Breast epithelium (tissue), 4 donors: ENCODE data around the gene HCAR2. TPM values are rescaled to one million over a fixed set of nuclear protein-coding genes. Genes with fewer than 3 reads are reported as not detected.

Source experiments
- DNase-seq, 2 donors: peaks; one replicate each; pipeline ENCODE4 v3.0.0-alpha.2; 2019; ENCODE audit warnings: low spot score in 2 of 2
- H3K27ac ChIP-seq, 2 donors: fragments of 200-600 bp; sonication (generic) in 1 of 2; one replicate each; pipeline ENCODE4 v1.5.1; 2016 to 2019; ENCODE audit warnings: mild to moderate bottlenecking in 1 of 2
- H3K27me3 ChIP-seq, 2 donors: fragments of 200-600 bp; sonication (generic) in 1 of 2; one replicate each; pipeline versions ENCODE4 v1.5.1 to v1.6.0; 2017 to 2019; ENCODE audit warnings: control low read depth in 1 of 2, mild to moderate bottlenecking in 1 of 2
- H3K36me3 ChIP-seq: fragments of 200-600 bp; one replicate; pipeline ENCODE4 v1.5.1; 2019
- H3K4me1 ChIP-seq, 2 donors: fragments of 200-600 bp; sonication (generic); one replicate each; pipeline ENCODE4 v1.5.1; 2016 to 2019; ENCODE audit warnings: control low read depth in 1 of 2
- H3K4me3 ChIP-seq, 3 donors: fragments of 200-600 bp; sonication (generic); 1 replicate in 2 of 3; 2 replicates in 1 of 3; pipeline ENCODE4 v1.5.1; 2016 to 2019; ENCODE audit warnings: mild to moderate bottlenecking in 3 of 3, moderate library complexity in 2 of 3
- H3K9me3 ChIP-seq, 2 donors: fragments of 200-600 bp; sonication (generic) in 1 of 2; one replicate each; pipeline ENCODE4 v1.5.1; 2016 to 2019; ENCODE audit warnings: control low read depth in 1 of 2
- CTCF ChIP-seq, 3 donors: fragments of 450-650 bp; IDR thresholded peaks; one replicate each; pipeline ENCODE4 v1.5.1; 2016 to 2017; ENCODE audit warnings: antibody characterized with exemption in 3 of 3, mild to moderate bottlenecking in 3 of 3, moderate library complexity in 3 of 3
- POLR2A ChIP-seq: fragments of 450-650 bp; IDR thresholded peaks from one replicate; pipeline ENCODE4 v1.6.1; 2016; ENCODE audit warnings: antibody characterized with exemption, mild to moderate bottlenecking, moderate library complexity
- POLR2AphosphoS5 ChIP-seq, 3 donors: sonication (generic); formaldehyde crosslinking; IDR thresholded peaks; one replicate each; pipeline ENCODE4 v1.6.1; 2017; ENCODE audit warnings: antibody characterized with exemption in 3 of 3
- intact Hi-C: fragments of 100-400 bp; cut with DNase I; formaldehyde crosslinking; loops from one replicate; pipeline ENCODE4 v1.15.1; 2023; ENCODE audit warnings: low total_unique reads
- total RNA-seq, 3 donors: library from RNA; depleted of rRNA; stranded (reverse); fragments of >200 nt; gene quantifications; one replicate each; pipeline ENCODE4 v1.1.0, GENCODE V29; 2016

Gene HCAR2
- total RNA-seq, 3 donors from 2014 or later, result 5.7 to 10.8 (median 6.4) TPM

- H3K36me3 ChIP-seq, result no peaks in the 10 kb centered on the region
- DNase-seq, result peak; percentile 32 to 59
- H3K9me3 ChIP-seq, result no peaks in the 10 kb centered on the region
- intact Hi-C loops, result loop anchor here (10.0 kb wide), 1 partner anchor 86 kb away; no protein-coding TSS in a partner anchor
- no peaks in the 10 kb centered on the region for H3K4me1 ChIP-seq
- H3K27ac ChIP-seq, result peak within 1 kb of the TSS; percentile 86 to 90
- H3K4me3 ChIP-seq, result peak within 1 kb of the TSS; percentile 31 to 79 (median 60)
- TF ChIP-seq CTCF (IDR thresholded peaks at IDR 0.05), result peak in 2 of 3 donors; percentile 30 to 37
- TF ChIP-seq POLR2AphosphoS5 (IDR thresholded peaks at IDR 0.05), result no peak
- TF ChIP-seq POLR2A, result no peak
- H3K27me3 ChIP-seq, result no peaks in the 10 kb centered on the region
Observed at GRCh38 chr12:122730215-122731014, 27.3 kb upstream of the HCAR2 start, which contains the start of gene HCAR1. Gene HCAR1 (minus strand): TSS chr12:122730844. CDS start chr12:122730339, 505 bp downstream.

GRCh38 chr12:122729583-122730214 lies 26.5 kb upstream of the HCAR2 start:
- Histone ChIP-seq H3K4me1 (no peaks in the 10 kb centered on the region), H3K36me3 (no peaks in the 10 kb centered on the region), H3K4me3 (peak overlapping the region in 2 of 3 donors; percentile 60 to 79), H3K9me3 (no peaks in the 10 kb centered on the region), H3K27ac (peak overlapping the region; percentile 86 to 90), H3K27me3 (no peaks in the 10 kb centered on the region)
- intact Hi-C loops, result loop anchor here (10.0 kb wide), 1 partner anchor 85 kb away; no protein-coding TSS in a partner anchor
- TF ChIP-seq POLR2AphosphoS5 (IDR thresholded peaks at IDR 0.05) (no peak), POLR2A (no peak), CTCF (IDR thresholded peaks at IDR 0.05) (no peak)
- DNase-seq, result no peak

- H3K4me1 ChIP-seq, result no peaks in the 10 kb centered on the region
- no peaks in the 10 kb centered on the region for H3K9me3 ChIP-seq
- TF ChIP-seq POLR2AphosphoS5 (IDR thresholded peaks at IDR 0.05) (no peak), CTCF (IDR thresholded peaks at IDR 0.05) (no peak), POLR2A (no peak)
- DNase-seq, result peak in 1 of 2 donors; percentile 40
- H3K36me3 ChIP-seq, result no peaks in the 10 kb centered on the region
- peak overlapping the region; percentile 79 to 86 for H3K27ac ChIP-seq
- no peaks in the 10 kb centered on the region for H3K27me3 ChIP-seq
- intact Hi-C loops, result no loop called here
- peak overlapping the region in 2 of 3 donors; percentile 50 to 60 for H3K4me3 ChIP-seq
Observed at GRCh38 chr12:122726080-122726558, 23.0 kb upstream of the HCAR2 start.

GRCh38 chr12:122725452-122726079 lies 22.4 kb upstream of the HCAR2 start:
- DNase-seq, result no peak
- Histone ChIP-seq H3K9me3 (no peaks in the 10 kb centered on the region), H3K27me3 (no peaks in the 10 kb centered on the region), H3K4me3 (peak overlapping the region in 2 of 3 donors; percentile 50 to 60), H3K4me1 (no peaks in the 10 kb centered on the region), H3K27ac (peak overlapping the region; percentile 79 to 86), H3K36me3 (no peaks in the 10 kb centered on the region)
- TF ChIP-seq POLR2AphosphoS5 (IDR thresholded peaks at IDR 0.05), result no peak
- TF ChIP-seq POLR2A, result no peak
- no peak for TF ChIP-seq CTCF (IDR thresholded peaks at IDR 0.05)
- intact Hi-C loops, result no loop called here
